ENCODE results near the gene TNS4. TPM values are rescaled to one million over a fixed set of nuclear protein-coding genes. Genes with fewer than 3 reads are reported as not detected.

TNS4 gene
- total and polyA plus RNA-seq, 9 of the 15 experiments (the other 6 are each of a cell fraction or from before 2014, with no cell fraction given) = 0.04 to 0.73 (median 0.24) TPM; not detected in 1

DNA sequence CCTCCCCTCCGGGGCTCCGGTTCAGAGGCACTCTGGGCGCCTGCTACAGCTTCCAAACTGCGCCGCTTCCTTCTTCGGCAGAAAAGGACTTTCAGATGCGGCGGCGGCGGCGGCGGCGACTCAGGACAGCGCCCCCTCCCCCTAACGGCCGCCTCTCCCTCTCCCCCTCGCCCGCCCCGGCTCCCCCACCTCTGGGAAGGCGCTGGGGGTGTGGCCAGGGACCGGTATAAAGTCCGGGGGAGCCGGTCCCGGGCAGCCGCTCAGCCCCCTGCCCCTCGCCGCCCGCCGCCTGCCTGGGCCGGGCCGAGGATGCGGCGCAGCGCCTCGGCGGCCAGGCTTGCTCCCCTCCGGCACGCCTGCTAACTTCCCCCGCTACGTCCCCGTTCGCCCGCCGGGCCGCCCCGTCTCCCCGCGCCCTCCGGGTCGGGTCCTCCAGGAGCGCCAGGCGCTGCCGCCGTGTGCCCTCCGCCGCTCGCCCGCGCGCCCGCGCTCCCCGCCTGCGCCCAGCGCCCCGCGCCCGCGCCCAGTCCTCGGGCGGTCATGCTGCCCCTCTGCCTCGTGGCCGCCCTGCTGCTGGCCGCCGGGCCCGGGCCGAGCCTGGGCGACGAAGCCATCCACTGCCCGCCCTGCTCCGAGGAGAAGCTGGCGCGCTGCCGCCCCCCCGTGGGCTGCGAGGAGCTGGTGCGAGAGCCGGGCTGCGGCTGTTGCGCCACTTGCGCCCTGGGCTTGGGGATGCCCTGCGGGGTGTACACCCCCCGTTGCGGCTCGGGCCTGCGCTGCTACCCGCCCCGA, 58.0 kb downstream of the TNS4 start, which contains the start of gene IGFBP4 (continued):
- TF ChIP-seq REST (IDR thresholded peaks at IDR 0.05; ENCODE audit: borderline replicate concordance) (peak; percentile 51), REST (CRISPR knock-in tag; IDR thresholded peaks at IDR 0.05; ENCODE audit: low read depth) (no peak), CEBPB (tag; IDR thresholded peaks at IDR 0.05) (peak; percentile 92), PYGO2 (tag; IDR thresholded peaks at IDR 0.05) (no peak), GMEB1 (CRISPR knock-in tag; IDR thresholded peaks at IDR 0.05) (no peak), PHF8 (IDR thresholded peaks at IDR 0.05; ENCODE audit: borderline replicate concordance, low read length) (peak; percentile 61; the same call in 1 of the 2 replicates), RBM17 (IDR thresholded peaks at IDR 0.05; ENCODE audit: borderline replicate concordance, low read depth, low read length) (no peak), RFX1 (IDR thresholded peaks at IDR 0.05) (no peak), NUFIP1 (IDR thresholded peaks at IDR 0.05; ENCODE audit: partially characterized antibody) (no peak), BACH1 (tag; IDR thresholded peaks at IDR 0.05) (no peak), ZNF140 (CRISPR knock-in tag; IDR thresholded peaks at IDR 0.05) (no peak), MTA3 (IDR thresholded peaks at IDR 0.05; ENCODE audit: borderline replicate concordance) (no peak), SIN3A (IDR thresholded peaks at IDR 0.05; ENCODE audit: borderline replicate concordance in 2 of 2, control insufficient read depth in 1 of 2, low read depth in 2 of 2, low read length in 2 of 2) (peak in 1 of 2 experiments; percentile 57; a peak in 1 of 4 replicates), JUN (IDR thresholded peaks at IDR 0.05; ENCODE audit: borderline replicate concordance, low read depth, low read length) (no peak), JUN (CRISPR knock-in tag; IDR thresholded peaks at IDR 0.05; ENCODE audit: borderline replicate concordance) (no peak), HMG20A (CRISPR knock-in tag; conservative IDR thresholded peaks at IDR 0.05) (no peak)
- TF ChIP-seq, protein P1, sequence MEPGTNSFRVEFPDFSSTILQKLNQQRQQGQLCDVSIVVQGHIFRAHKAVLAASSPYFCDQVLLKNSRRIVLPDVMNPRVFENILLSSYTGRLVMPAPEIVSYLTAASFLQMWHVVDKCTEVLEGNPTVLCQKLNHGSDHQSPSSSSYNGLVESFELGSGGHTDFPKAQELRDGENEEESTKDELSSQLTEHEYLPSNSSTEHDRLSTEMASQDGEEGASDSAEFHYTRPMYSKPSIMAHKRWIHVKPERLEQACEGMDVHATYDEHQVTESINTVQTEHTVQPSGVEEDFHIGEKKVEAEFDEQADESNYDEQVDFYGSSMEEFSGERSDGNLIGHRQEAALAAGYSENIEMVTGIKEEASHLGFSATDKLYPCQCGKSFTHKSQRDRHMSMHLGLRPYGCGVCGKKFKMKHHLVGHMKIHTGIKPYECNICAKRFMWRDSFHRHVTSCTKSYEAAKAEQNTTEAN (CRISPR knock-in tag; IDR thresholded peaks at IDR 0.05) = no peak

All from K562 (cell line).